ENCODE data around the gene GEMIN7. TPM values are rescaled to one million over a fixed set of nuclear protein-coding genes. Genes with fewer than 3 reads are reported as not detected.

The GEMIN7 gene
- total and polyA plus RNA-seq, 2 of the 4 experiments (the other 2 are of a cell fraction): 27.2 to 53.0 TPM

- Histone ChIP-seq H3K27ac (ENCODE audit: insufficient read depth, low read length) (no peak overlapping the region), H3K4me3 (ENCODE audit: insufficient read depth, low read depth, low read length) (no peak overlapping the region), H3K9me3 (ENCODE audit: control insufficient read depth, insufficient read depth, low read length) (no peaks in the 10 kb centered on the region), H2BK5ac (ENCODE audit: low read depth, low read length, poor library complexity, severe bottlenecking) (no peak overlapping the region), H2BK20ac (ENCODE audit: low read depth, low read length) (no peak overlapping the region), H3K4me1 (ENCODE audit: control insufficient read depth, insufficient read depth, low read length) (peaks cover 5% of the 10 kb centered on the region; the same call in 1 of the 2 replicates), H3K27me3 (ENCODE audit: control insufficient read depth, insufficient read depth, low read length) (no peaks in the 10 kb centered on the region), H4K20me1 (ENCODE audit: insufficient read depth, low read length) (peaks cover 95% of the 10 kb centered on the region), H3K4me2 (ENCODE audit: low read depth, low read length) (no peak overlapping the region), H2AK9ac (replicated peaks; ENCODE audit: low read depth, low read length, poor library complexity) (no peak overlapping the region), H2AK5ac (ENCODE audit: low read depth, low read length) (no peak overlapping the region), H3K14ac (replicated peaks; ENCODE audit: low read depth, low read length) (no peak overlapping the region), H3K23ac (ENCODE audit: low read depth, low read length) (no peak overlapping the region), H2BK120ac (ENCODE audit: low read depth, low read length) (no peak overlapping the region), H3K9me1 (ENCODE audit: insufficient read depth, low read length) (peaks cover 39% of the 10 kb centered on the region), H3K9ac (ENCODE audit: low read depth, low read length) (no peak overlapping the region), H2BK15ac (ENCODE audit: low read depth, low read length) (no peak overlapping the region), H2AFZ (replicated peaks; ENCODE audit: low read length, poor library complexity) (no peak overlapping the region), H4K8ac (ENCODE audit: low read depth in 2 of 2, low read length in 2 of 2) (no peak overlapping the region), H3K56ac (ENCODE audit: extremely low read depth, insufficient read depth, low read length) (no peak overlapping the region), H4K5ac (ENCODE audit: low read depth, low read length) (no peak overlapping the region), H4K91ac (ENCODE audit: insufficient read depth, low read depth, low read length) (no peak overlapping the region), H3K36me3 (ENCODE audit: control insufficient read depth, insufficient read depth, low read length) (peaks cover 6% of the 10 kb centered on the region), H3K4ac (ENCODE audit: low read depth, low read length) (no peak overlapping the region), H3K18ac (ENCODE audit: low read depth, low read length) (no peak overlapping the region), H3K79me1 (ENCODE audit: low read depth in 1 of 2, low read length in 2 of 2) (peaks cover 49 to 96% of the 10 kb centered on the region in 2 experiments)
- TF ChIP-seq RCOR1 (IDR thresholded peaks at IDR 0.05; ENCODE audit: insufficient replicate concordance, low read length) (no peak), SMC3 (IDR thresholded peaks at IDR 0.05; ENCODE audit: low read depth, low read length) (no peak), RAD21 (IDR thresholded peaks at IDR 0.05; ENCODE audit: low read length) (no peak), MAFK (IDR thresholded peaks at IDR 0.05; ENCODE audit: low read depth, low read length) (no peak), NFE2L2 (IDR thresholded peaks at IDR 0.05; ENCODE audit: low read depth, low read length) (no peak), MAZ (IDR thresholded peaks at IDR 0.05; ENCODE audit: borderline replicate concordance, low read depth, low read length) (no peak), CHD1 (IDR thresholded peaks at IDR 0.05; ENCODE audit: low read depth, low read length) (no peak), ELK1 (IDR thresholded peaks at IDR 0.05; ENCODE audit: borderline replicate concordance, low read depth, low read length) (no peak), USF2 (IDR thresholded peaks at IDR 0.05; ENCODE audit: low read depth, low read length) (no peak), MXI1 (IDR thresholded peaks at IDR 0.05; ENCODE audit: borderline replicate concordance, low read depth, low read length) (no peak), FOS (IDR thresholded peaks at IDR 0.05; ENCODE audit: low read depth, low read length) (no peak), BHLHE40 (IDR thresholded peaks at IDR 0.05; ENCODE audit: low read depth, low read length) (no peak)
- TF ChIP-seq, protein P1, sequence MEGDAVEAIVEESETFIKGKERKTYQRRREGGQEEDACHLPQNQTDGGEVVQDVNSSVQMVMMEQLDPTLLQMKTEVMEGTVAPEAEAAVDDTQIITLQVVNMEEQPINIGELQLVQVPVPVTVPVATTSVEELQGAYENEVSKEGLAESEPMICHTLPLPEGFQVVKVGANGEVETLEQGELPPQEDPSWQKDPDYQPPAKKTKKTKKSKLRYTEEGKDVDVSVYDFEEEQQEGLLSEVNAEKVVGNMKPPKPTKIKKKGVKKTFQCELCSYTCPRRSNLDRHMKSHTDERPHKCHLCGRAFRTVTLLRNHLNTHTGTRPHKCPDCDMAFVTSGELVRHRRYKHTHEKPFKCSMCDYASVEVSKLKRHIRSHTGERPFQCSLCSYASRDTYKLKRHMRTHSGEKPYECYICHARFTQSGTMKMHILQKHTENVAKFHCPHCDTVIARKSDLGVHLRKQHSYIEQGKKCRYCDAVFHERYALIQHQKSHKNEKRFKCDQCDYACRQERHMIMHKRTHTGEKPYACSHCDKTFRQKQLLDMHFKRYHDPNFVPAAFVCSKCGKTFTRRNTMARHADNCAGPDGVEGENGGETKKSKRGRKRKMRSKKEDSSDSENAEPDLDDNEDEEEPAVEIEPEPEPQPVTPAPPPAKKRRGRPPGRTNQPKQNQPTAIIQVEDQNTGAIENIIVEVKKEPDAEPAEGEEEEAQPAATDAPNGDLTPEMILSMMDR (conservative IDR thresholded peaks at IDR 0.05; ENCODE audit: low read depth, low read length): no peak
- in situ Hi-C loops (cut with MboI; ENCODE audit: low sequenced_read_pairs): no loop called here
- CTCF ChIA-PET: no interaction called here
- DNase-seq: no peak
- ATAC-seq (ENCODE audit: low read depth): no peak
- dilution Hi-C loops (cut with HindIII; ENCODE audit: low sequenced_read_pairs, unreplicated experiment): no loop called here
- intact Hi-C loops (cut with micrococcal nuclease): no loop called here
- POLR2A ChIA-PET (ENCODE audit: unreplicated experiment): interaction anchor here (0.5 kb wide), 1 partner anchor 27 kb away, joined by 4 read pairs; no protein-coding TSS in a partner anchor
- no TSS peak for BruUV-seq (replicated peaks)
- WGBS, 2 experiments (ENCODE audit: extremely low coverage in 2 of 2, insufficient read length in 1 of 2): no CpG with 5 or more reads among the region's 11 CpGs
These were observed 33.2 kb downstream of the GEMIN7 start for GRCh38 chr19:45112111-45112827.
